NCI-H1092 treated with DMSO at 0.1 percent for 48 hours (cell line): Measurements from ENCODE around the gene ALLC.
"Not testable (repeated sequence)": the region's sequence is repeated elsewhere in the genome, so short reads cannot be mapped to it uniquely, and the experiment has no call there.

Experiments used
- DNase-seq: peaks from one replicate; lab custom pipeline; 2025; lab: John Stamatoyannopoulos, UW

Gene ALLC

DNA sequence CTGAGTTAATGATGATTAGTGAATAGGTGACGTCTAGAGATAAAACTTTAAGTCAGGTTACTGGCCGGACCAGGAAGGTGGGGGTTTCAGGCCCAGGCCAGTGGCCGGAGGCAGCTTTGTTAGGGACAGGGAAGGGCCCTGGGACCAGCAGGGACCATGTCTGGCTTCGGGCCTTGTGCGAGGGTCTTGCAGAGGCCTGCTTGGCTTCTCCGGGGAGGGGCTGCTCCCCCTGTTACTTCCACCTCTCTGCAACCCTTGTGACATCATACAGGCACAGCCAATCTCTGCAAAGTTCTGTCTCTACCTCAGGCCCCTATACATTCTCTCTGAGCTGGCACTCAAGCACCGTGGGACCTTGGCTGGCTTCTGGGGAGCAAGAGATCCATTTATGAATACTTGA, at the start of gene ALLC:
ALLC (plus strand) TSS at position 320 of the 400 bp plus-strand sequence. CDS start 12,958 bp downstream, outside the sequence.
- DNase-seq = no peak

- peak; percentile 66 for DNase-seq
Observed at GRCh38 chr2:3608373-3609278, 49.4 kb upstream of the ALLC start.

- not testable (repeated sequence) for DNase-seq
Observed at GRCh38 chr2:3609279-3609673, 48.7 kb upstream of the ALLC start.

DNA sequence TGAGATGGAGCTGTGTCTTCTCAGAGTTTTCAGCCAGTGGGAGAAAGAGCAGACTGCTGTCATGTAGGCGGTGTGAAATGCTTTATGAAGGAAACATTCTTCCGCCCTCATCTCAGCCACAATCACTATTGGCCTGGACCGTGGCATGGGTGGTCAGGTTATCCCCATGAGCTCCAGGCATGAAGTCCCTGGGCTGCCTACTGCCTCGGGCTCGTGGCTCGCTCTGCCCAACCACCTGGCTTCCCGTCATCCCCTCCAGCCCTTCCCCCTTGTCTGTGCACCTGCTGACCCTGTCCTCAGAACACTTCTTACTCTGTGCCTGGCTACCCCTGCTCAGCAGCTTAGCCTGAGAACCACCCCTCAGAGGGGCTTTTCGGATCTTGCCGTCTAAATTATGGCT, 47.6 kb upstream of the ALLC start:
- no peak for DNase-seq

- DNase-seq = no peak
Observed at GRCh38 chr2:3610881-3611505, 47.0 kb upstream of the ALLC start.

DNA sequence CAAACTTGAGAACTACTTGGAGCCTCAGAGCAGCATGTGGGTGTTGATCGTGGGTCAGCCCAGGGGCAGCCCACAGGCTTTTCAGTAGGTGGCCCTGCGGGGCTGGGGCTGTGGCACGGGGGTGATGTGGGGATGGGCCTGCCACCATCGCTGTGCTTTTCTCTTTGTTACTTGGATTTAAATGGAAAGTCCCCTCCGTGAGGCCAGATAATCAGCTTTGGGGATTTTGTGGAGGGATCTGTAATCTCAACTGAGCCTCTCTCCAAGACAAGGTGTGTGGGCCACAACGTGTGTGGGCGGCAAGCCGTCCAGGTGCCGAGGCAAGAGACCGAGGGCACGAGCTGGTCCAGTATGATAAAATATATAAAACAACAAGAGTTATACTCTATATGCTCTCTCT, 46.4 kb upstream of the ALLC start:
- no peak for DNase-seq

GRCh38 chr2:3612639-3613523, 45.1 kb upstream of the ALLC start:
- no peak for DNase-seq

GRCh38 chr2:3613524-3613905, 44.5 kb upstream of the ALLC start:
- no peak for DNase-seq

- not testable (repeated sequence) for DNase-seq
Observed at GRCh38 chr2:3614743-3615142, 43.3 kb upstream of the ALLC start.

- DNase-seq = not testable (repeated sequence)
Observed at GRCh38 chr2:3615541-3616200, 42.3 kb upstream of the ALLC start.

DNA sequence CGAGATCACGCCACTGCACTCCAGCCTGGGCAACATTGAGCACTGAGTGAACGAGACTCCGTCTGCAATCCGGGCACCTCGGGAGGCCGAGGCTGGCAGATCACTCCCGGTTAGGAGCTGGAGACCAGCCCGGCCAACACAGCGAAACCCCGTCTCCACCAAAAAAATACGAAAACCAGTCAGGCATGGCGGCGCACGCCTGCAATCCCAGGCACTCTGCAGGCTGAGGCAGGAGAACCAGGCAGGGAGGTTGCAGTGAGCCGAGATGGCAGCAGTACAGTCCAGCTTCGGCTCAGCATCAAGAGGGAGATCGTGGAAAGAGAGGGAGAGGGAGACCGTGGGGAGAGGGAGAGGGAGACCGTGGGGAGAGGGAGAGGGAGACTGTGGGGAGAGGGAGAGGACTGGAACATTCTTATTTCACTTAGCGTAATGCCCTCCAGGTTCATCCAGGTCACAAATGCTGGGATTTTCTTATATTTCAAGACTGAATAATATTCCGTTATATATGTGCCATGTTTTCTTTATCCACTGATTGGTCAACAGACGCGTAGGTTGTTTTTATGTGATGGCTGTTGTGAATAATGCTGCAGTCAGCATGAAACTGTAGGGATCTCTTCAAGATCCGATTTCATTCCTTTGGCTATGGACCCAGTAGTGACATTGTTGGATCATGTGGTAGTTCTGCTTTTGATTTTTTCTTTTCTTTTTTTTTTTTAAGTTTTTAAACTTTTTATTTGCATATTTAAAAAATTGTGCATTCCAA, 41.4 kb upstream of the ALLC start:
- DNase-seq = not testable (repeated sequence)

DNA sequence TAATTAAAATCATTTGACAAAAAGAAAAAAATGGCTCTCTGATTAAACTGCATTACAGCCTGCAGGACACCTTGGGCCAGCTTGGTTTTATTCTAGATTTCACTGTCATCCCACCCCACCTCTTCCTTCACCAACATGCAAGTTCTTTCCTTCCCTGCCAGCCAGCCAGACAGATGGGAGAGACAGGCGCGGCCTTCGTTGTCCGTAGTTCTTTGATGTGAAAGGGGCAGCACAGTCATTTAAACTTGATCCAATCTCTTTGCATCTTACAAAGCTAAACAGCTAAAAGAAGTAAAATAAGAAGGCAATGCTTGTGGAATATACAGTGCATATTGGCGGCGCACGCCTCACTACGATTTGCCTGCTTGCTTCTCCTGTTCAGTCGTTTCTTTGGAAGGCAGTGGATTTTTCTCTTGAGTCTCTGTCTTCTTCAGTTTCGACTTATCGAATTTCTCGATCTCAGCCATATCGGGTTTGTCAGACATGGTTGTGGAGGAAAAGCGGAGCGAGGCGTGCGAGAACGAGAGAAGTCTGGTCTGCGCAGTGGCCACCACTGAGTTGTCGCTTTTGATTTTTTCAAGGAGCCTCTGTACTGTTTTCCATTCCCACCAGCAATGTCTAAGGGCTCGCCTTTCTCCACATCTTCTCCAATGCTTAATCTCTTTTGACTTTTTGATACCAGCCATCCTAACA, 40.7 kb upstream of the ALLC start:
- no peak for DNase-seq

DNA sequence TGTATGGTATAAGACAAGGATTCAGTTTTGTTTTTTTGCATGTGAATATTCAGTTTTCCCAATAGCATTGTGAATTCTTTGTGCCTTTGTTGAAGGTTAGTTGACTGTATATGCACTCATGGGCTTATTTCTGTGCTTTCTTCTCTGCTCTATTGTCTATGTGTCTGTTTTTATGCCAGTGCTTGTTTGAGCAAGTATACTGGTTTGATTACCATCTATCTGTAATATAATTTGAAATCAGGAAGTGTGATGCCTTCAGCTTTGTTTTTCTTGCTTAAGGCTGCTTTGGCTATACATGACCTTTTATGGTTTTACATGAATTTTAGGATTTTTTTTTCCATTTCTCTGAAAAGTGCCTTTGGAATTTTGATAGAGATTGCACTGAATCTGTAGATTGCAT, 39.6 kb upstream of the ALLC start:
- DNase-seq = no peak

GRCh38 chr2:3619033-3619432, 39.0 kb upstream of the ALLC start:
- no peak for DNase-seq

DNA sequence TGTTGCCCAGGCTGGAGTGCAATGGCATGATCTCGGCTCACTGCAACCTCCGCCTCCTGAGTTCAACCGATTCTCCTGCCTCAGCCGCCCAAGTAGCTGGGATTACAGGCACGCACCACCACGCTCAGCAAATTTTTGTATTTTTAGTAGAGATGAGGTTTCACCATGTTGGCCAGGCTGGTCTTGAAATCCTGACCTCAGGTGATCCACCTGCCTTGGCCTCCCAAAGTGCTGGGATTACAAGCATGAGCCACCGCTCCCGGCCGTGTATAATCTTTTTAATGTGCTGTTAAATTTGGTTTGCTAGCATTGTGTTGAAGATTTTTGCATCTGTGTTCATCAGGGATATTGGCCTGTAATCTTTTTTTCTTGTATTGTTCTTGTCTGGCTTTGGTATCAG, 38.3 kb upstream of the ALLC start:
- not testable (repeated sequence) for DNase-seq

DNA sequence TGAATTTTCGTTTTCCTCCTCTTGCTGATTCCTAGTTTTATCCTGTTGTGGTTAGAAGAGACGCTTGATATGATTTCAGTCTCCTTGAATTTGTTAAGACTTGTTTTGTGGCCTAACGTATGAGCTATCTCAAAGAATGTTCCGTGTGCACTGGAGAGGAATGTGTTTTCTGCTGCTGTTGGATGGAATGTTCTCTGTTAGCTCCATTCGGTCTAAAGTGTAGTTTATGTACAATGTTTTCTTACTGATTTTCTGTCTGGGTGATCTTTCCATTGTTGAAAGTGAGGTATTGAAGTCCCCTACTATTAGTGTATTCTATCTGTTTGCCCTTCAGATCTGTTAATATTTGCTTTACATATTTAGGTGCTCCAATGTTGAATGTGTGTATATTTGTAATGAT, 37.2 kb upstream of the ALLC start:
- no peak for DNase-seq

DNA sequence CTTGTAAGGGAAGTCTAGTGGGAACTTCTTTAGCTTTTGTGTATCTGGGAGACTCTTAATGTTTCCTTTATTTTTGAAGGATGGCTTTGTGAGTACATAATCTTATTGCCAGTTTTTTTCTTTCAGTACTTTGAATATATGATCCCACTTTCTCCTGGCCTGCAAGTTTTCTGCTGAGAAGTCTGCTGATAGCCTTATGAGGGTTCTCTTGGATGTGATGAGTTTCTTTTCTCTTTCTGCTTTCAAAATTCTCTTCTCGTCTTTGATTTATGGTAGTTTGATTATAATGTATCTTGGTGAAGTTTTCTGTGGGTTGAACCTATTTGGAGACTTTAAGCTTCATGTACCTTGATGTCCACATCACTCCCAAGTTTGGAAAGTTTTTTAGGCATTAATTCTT, 35.0 kb upstream of the ALLC start:
- DNase-seq = no peak

DNA sequence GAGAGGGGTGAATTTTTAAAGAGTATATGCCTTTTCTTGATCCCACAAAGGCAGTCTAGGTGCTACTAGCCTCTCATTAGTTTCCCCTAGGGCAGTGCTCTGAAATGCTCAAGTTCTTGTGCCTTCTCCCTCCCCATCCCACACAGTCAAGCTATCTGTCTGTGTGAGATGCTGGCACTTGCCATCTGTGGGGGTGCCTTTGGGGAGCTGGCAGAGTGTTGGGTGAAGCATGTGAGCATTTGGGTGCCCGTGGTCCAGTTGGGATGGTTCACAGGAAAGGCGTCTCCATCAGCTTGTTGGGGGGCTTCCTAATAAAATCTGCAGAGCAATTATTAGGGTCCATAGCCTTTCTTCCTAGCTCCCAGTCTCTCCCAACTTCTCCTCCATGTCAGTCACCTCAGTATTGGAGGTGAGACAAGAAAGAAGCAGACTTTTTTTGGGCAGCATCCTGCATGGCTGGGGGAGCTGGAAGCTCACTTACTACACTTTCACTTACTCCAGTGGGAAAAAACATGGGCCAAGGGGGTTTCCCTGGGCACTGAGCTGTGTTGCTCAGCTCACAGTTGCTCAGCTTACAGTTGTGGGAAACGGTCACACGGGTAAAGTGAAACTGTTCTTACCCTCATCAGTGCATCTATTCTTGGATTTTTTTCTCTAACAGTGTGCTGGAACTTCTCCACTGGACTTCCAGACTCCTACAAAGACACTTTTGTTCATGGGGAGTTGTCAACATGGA, 33.8 kb upstream of the ALLC start:
- DNase-seq = no peak

DNA sequence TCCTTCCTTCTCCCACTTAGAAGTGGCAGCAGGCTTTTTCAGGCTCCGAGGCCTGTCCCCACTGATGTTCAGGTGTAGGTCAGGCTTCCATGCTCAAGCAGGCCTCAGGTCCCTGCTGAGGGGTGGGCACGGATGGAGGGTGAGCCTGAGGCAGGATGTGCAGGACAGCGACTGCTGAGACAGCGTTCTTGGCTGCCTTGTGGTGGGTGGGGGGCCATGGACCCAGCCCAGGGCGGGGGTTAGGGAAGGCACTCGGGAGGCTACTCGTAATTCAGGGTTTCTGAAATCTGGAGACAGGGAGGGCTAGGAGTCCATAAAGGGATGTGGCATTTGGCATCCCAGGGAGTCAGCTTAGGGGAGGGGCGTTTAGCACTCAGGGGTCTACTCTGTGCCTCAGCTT, 32.8 kb upstream of the ALLC start:
- no peak for DNase-seq
